ENCODE data around the gene SPIN1. TPM values are rescaled to one million over a fixed set of nuclear protein-coding genes. Genes with fewer than 3 reads are reported as not detected.

The SPIN1 gene
- polyA plus RNA-seq, 2 donors = 13.9 to 17.7 TPM

DNA sequence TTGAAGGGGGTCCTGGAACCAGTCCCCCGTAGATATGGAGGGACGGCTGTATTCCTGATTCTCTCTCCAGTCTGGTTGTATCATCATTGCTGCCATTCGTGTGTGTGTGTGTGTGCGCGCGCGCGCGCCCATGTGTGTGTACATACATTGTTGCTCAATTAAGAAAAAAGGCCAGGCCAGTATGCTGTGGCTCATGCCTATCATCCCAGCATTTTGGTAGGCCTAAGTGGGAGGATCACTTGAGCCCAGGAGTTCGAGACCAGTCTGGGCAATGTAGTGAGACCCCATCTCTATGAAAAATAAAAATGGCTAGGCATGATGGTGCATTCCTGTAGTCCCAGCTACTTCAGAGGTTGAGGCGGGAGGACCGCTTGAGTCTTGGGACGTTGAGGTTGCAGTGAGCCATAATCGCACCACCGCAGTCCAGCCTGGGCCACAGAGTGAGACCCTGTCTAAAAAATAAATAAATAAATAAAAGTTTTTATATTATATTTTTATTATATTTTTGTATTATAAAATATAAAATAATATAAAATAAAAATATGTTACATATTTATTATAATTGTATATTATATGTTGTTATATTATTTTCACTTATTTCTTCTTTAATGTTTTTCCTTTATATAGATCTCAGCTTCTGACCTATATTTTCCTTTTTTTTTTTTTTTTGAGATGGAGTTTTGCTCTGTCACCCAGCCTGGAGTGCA, 53.2 kb downstream of the SPIN1 start:
- WGBS, 2 donors = 96% methylated on average over 15 of the region's 15 CpGs
- Histone ChIP-seq H3K9me3 (ENCODE audit: control insufficient read depth in 2 of 2, insufficient read depth in 1 of 2, low read depth in 1 of 2, low read length in 1 of 2) (no peaks in the 10 kb centered on the region), H3K27me3 (ENCODE audit: control insufficient read depth in 1 of 2, insufficient read depth in 2 of 2, low read length in 2 of 2) (no peaks in the 10 kb centered on the region), H3K4me1 (ENCODE audit: control insufficient read depth in 2 of 2, insufficient read depth in 2 of 2, low read length in 1 of 2) (no peaks in the 10 kb centered on the region), H3K4me3 (ENCODE audit: low read depth in 1 of 2, low read length in 2 of 2) (no peak overlapping the region), H3K27ac (ENCODE audit: low read depth in 2 of 2, low read length in 1 of 2) (no peak overlapping the region), H3K36me3 (ENCODE audit: control insufficient read depth in 2 of 2, insufficient read depth in 2 of 2, low read length in 1 of 2) (peaks cover 0 to 3% of the 10 kb centered on the region in 2 donors)

DNA sequence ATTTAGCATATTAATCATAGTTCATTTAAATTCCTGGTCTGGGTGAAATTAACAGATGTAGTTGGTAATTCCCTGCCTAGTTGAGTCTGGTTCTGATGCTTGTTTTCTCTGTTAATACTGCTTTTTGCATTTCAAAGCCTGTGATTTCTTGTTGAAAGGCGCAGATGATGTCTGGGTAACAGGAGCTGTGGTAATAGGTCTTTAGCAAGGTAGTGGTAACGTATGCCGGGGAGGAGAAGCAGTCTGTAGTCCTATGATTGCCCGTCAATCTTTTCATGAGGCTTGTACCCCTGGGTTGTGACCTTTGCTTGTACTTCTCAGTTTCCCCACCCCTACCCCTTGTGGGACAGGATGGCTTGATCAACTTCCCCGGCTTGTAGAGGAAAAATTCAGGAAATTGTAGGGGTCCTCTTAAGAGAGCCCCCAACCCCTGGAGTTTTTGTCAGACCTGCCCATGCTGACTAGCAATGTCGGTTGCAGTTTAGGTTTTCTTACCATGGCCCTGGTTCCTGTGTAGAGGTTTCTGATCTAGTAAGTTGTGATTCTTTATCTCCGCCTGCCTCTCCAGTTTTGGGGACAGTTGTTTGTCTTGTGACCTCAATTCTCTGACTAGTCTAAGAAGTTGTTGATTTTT, 55.4 kb downstream of the SPIN1 start:
- Histone ChIP-seq H3K27ac (ENCODE audit: low read depth in 2 of 2, low read length in 1 of 2) (no peak overlapping the region), H3K27me3 (ENCODE audit: control insufficient read depth in 1 of 2, insufficient read depth in 2 of 2, low read length in 2 of 2) (no peaks in the 10 kb centered on the region)

DNA sequence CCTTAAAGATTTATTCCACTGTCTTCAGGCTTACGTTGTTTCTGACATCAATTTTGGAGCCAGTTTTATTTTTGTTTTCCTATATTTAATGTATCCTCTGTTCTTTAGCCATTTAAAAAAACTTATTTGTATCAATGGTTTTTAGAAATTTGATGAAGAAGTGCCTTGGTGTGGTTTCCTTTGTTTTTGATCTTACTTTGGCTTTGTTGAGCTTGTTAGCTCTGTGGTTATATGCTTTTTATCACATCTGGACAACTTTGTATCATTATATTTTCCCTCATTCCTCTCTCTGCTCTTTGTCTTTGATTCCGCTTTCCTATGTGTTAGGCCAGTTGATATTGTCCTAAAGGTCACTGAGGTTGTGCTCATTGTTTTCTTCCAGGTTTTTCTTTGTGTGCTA, 58.5 kb downstream of the SPIN1 start:
- Histone ChIP-seq H3K9me3 (ENCODE audit: control insufficient read depth in 2 of 2, insufficient read depth in 1 of 2, low read depth in 1 of 2, low read length in 1 of 2) (no peaks in the 10 kb centered on the region), H3K4me3 (ENCODE audit: low read depth in 1 of 2, low read length in 2 of 2) (no peak overlapping the region), H3K36me3 (ENCODE audit: control insufficient read depth in 2 of 2, insufficient read depth in 2 of 2, low read length in 1 of 2) (peaks cover 3 to 4% of the 10 kb centered on the region in 2 donors), H3K27me3 (ENCODE audit: control insufficient read depth in 1 of 2, insufficient read depth in 2 of 2, low read length in 2 of 2) (no peaks in the 10 kb centered on the region), H3K27ac (ENCODE audit: low read depth in 2 of 2, low read length in 1 of 2) (no peak overlapping the region), H3K4me1 (ENCODE audit: control insufficient read depth in 2 of 2, insufficient read depth in 2 of 2, low read length in 1 of 2) (no peaks in the 10 kb centered on the region)
- WGBS, 2 donors = 93 to 96% methylated on average over 2 of the region's 2 CpGs

More for the DNA sequence above, 55.4 kb downstream of the SPIN1 start:
- H3K9me3 ChIP-seq (ENCODE audit: control insufficient read depth in 2 of 2, insufficient read depth in 1 of 2, low read depth in 1 of 2, low read length in 1 of 2) = no peaks in the 10 kb centered on the region
- no peaks in the 10 kb centered on the region for H3K4me1 ChIP-seq (ENCODE audit: control insufficient read depth in 2 of 2, insufficient read depth in 2 of 2, low read length in 1 of 2)
- H3K4me3 ChIP-seq (ENCODE audit: low read depth in 1 of 2, low read length in 2 of 2) = no peak overlapping the region
- H3K36me3 ChIP-seq (ENCODE audit: control insufficient read depth in 2 of 2, insufficient read depth in 2 of 2, low read length in 1 of 2) = peaks cover 0 to 3% of the 10 kb centered on the region in 2 donors
- 90 to 92% methylated on average over 7 of the region's 7 CpGs for WGBS, 2 donors

DNA sequence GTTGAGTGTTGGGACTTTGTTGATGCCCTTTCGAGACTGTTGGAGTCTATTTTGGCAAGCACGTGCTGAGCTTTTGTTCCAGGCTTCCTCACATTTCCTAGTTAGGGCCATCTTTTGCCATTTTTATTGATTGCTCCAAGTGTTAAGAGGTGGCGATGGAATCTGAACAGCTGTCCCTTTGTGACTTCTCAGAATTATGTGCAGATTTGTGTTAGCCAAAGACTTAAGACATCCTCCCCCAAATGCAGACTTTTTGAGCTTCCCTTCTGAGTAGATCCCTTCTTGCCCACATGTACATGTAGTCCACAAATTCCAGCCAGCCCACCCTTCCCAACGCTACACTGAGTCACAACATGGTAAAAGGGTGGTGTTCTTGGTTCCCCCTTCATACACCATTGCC, 59.2 kb downstream of the SPIN1 start:
- Histone ChIP-seq H3K27ac (ENCODE audit: low read depth in 2 of 2, low read length in 1 of 2) (no peak overlapping the region), H3K27me3 (ENCODE audit: control insufficient read depth in 1 of 2, insufficient read depth in 2 of 2, low read length in 2 of 2) (no peaks in the 10 kb centered on the region), H3K4me1 (ENCODE audit: control insufficient read depth in 2 of 2, insufficient read depth in 2 of 2, low read length in 1 of 2) (no peaks in the 10 kb centered on the region), H3K36me3 (ENCODE audit: control insufficient read depth in 2 of 2, insufficient read depth in 2 of 2, low read length in 1 of 2) (peaks cover 3 to 4% of the 10 kb centered on the region in 2 donors), H3K4me3 (ENCODE audit: low read depth in 1 of 2, low read length in 2 of 2) (no peak overlapping the region), H3K9me3 (ENCODE audit: control insufficient read depth in 2 of 2, insufficient read depth in 1 of 2, low read depth in 1 of 2, low read length in 1 of 2) (no peaks in the 10 kb centered on the region)
- WGBS, 2 donors = 89 to 90% methylated on average over 4 of the region's 4 CpGs

DNA sequence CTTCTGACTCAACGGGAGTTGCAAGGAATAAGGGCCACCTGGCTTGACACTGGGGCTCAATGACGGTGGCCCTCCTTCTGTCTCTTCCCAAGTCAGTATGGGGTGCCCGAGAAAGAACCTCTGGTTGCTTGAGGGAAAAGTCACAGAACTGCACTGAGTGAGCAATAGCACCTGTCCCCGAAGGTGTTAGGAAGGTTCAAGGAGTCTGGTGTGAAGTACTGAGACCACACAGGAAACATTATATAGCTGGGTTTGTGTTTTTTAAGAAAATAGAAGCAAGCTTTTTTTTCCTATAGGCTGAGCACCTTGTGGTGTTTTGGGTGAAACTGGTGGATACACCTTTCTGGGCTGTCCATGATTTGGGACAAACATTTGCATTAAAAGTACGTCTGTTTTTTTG, 62.9 kb downstream of the SPIN1 start:
- Histone ChIP-seq H3K27ac (ENCODE audit: low read depth in 2 of 2, low read length in 1 of 2) (no peak overlapping the region), H3K4me3 (ENCODE audit: low read depth in 1 of 2, low read length in 2 of 2) (no peak overlapping the region), H3K27me3 (ENCODE audit: control insufficient read depth in 1 of 2, insufficient read depth in 2 of 2, low read length in 2 of 2) (no peaks in the 10 kb centered on the region), H3K9me3 (ENCODE audit: control insufficient read depth in 2 of 2, insufficient read depth in 1 of 2, low read depth in 1 of 2, low read length in 1 of 2) (no peaks in the 10 kb centered on the region), H3K4me1 (ENCODE audit: control insufficient read depth in 2 of 2, insufficient read depth in 2 of 2, low read length in 1 of 2) (no peaks in the 10 kb centered on the region), H3K36me3 (ENCODE audit: control insufficient read depth in 2 of 2, insufficient read depth in 2 of 2, low read length in 1 of 2) (peaks cover 0 to 4% of the 10 kb centered on the region in 2 donors)
- WGBS, 2 donors = 93 to 94% methylated on average over 5 of the region's 5 CpGs

DNA sequence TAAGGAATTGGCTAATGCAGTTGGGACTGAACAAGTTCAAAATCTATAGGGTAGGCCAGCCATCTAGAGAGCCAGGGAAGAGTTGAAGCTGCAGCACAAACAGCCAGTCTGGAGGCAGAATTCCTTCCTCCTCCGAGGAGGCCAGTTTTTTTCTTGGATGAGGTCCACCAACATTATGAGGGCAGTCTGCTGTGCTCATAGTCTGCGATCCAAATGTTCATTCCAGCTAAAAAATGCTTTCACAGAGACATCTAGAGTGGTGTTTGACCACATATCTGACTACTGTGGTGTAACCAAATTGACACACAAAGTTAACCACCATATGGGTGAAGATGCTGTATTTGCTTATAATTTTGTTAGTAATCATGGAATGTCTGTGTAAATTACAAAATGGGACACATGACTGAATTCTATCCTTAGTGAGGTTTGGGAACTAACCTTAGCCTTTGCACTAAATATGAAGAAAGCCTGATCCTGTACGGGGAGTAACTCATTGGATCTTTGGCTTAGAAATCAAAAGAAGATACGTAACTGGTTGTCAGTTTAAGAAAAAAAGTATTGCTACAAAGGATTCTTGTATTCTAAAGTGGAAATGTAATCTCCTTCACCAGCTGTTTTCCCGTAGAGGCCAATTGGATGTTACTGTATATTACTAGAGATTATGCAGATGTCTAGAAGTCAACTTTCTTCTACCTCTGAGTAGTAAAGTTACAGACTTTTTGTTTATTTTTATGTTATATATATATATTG, 70.6 kb downstream of the SPIN1 start:
- no peak overlapping the region for H3K4me3 ChIP-seq (ENCODE audit: low read depth in 1 of 2, low read length in 2 of 2)
- no peak overlapping the region for H3K27ac ChIP-seq (ENCODE audit: low read depth in 2 of 2, low read length in 1 of 2)
- 77 to 78% methylated on average over 5 of the region's 5 CpGs for WGBS, 2 donors
- H3K36me3 ChIP-seq (ENCODE audit: control insufficient read depth in 2 of 2, insufficient read depth in 2 of 2, low read length in 1 of 2) = no peaks in the 10 kb centered on the region
- peaks cover 0 to 3% of the 10 kb centered on the region in 2 donors for H3K4me1 ChIP-seq (ENCODE audit: control insufficient read depth in 2 of 2, insufficient read depth in 2 of 2, low read length in 1 of 2)
- H3K27me3 ChIP-seq (ENCODE audit: control insufficient read depth in 1 of 2, insufficient read depth in 2 of 2, low read length in 2 of 2) = no peaks in the 10 kb centered on the region
- no peaks in the 10 kb centered on the region for H3K9me3 ChIP-seq (ENCODE audit: control insufficient read depth in 2 of 2, insufficient read depth in 1 of 2, low read depth in 1 of 2, low read length in 1 of 2)

DNA sequence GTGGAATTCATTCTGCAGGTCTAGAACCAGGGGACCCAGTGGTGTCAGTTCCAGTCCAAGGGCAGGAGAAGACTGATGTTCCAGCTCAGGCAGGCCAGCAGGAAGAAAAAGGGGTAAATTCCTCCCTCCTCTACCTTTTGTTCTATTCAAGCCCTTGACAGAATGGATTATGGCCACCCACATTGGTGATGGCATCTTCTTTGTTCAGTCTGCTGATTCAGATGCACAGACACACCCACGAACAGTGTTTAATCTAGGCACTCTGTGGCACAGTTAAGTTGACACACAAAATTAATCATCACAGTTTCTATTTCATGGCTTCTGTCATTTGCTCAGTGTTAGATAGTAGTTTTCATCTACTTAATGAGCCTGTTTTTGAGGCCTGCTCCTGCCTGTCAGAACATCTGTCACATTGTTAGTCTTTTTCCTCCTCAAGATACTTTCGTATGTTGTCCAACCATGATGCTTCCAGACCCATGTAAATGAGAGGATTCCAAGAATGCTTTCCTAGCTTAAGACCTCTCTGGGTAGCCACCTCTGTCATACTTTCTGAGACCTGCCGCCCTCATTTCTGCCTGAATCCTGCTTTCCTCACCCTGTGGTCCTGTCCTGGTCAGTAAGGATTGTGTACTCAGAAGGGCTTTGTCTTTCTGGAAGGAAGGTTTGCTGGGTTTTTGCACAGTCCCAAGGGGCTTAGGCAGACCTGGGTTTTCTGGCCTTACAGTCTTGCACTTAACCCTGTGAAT, 72.5 kb downstream of the SPIN1 start:
- Histone ChIP-seq H3K4me3 (ENCODE audit: low read depth in 1 of 2, low read length in 2 of 2) (no peak overlapping the region), H3K9me3 (ENCODE audit: control insufficient read depth in 2 of 2, insufficient read depth in 1 of 2, low read depth in 1 of 2, low read length in 1 of 2) (no peaks in the 10 kb centered on the region), H3K27me3 (ENCODE audit: control insufficient read depth in 1 of 2, insufficient read depth in 2 of 2, low read length in 2 of 2) (no peaks in the 10 kb centered on the region), H3K4me1 (ENCODE audit: control insufficient read depth in 2 of 2, insufficient read depth in 2 of 2, low read length in 1 of 2) (peaks cover 0 to 3% of the 10 kb centered on the region in 2 donors), H3K27ac (ENCODE audit: low read depth in 2 of 2, low read length in 1 of 2) (peak overlapping the region; percentile 55 to 88), H3K36me3 (ENCODE audit: control insufficient read depth in 2 of 2, insufficient read depth in 2 of 2, low read length in 1 of 2) (no peaks in the 10 kb centered on the region)
- WGBS, 2 donors = 60 to 61% methylated on average over 3 of the region's 3 CpGs

DNA sequence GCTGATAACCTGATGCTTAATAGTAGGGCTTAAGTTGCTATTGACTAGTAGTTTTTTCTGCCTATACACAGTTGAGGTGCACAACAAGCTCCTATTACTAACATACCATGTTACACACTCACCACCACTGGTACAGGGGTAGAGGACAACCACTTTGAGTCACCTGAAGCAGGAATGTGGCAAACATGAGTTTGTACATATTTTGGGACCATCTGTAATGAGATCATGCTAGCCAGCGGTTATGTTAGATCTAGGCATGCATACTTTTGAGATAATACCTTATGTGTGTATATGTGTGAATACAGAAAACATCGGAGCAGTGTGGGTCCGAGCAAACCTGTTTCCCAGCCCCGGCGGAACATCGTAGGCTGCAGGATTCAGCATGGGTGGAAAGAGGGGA, 73.9 kb downstream of the SPIN1 start:
- Histone ChIP-seq H3K27ac (ENCODE audit: low read depth in 2 of 2, low read length in 1 of 2) (no peak overlapping the region), H3K27me3 (ENCODE audit: control insufficient read depth in 1 of 2, insufficient read depth in 2 of 2, low read length in 2 of 2) (no peaks in the 10 kb centered on the region), H3K36me3 (ENCODE audit: control insufficient read depth in 2 of 2, insufficient read depth in 2 of 2, low read length in 1 of 2) (no peaks in the 10 kb centered on the region), H3K4me3 (ENCODE audit: low read depth in 1 of 2, low read length in 2 of 2) (no peak overlapping the region), H3K4me1 (ENCODE audit: control insufficient read depth in 2 of 2, insufficient read depth in 2 of 2, low read length in 1 of 2) (peaks cover 0 to 3% of the 10 kb centered on the region in 2 donors), H3K9me3 (ENCODE audit: control insufficient read depth in 2 of 2, insufficient read depth in 1 of 2, low read depth in 1 of 2, low read length in 1 of 2) (no peaks in the 10 kb centered on the region)
- 96 to 97% methylated on average over 6 of the region's 6 CpGs for WGBS, 2 donors

DNA sequence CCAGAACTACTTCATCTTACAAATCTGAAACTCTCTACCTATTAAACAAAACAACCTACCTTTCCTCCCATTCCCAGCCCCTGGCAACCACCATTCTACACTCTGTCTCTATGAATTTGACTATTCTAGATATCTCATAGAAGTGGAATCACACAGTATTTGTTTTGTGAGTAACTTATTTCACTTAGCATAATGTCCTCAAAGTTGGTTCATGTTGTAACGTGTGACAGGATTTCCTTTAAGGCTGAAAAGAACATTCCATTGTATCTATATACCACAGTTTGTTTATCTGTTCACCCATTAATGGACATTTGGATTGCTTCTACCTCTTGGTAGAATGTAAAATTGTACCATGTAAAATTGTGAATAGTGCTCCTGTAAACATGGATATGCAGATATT, 76.6 kb downstream of the SPIN1 start:
- H3K27ac ChIP-seq (ENCODE audit: low read depth in 2 of 2, low read length in 1 of 2) = no peak overlapping the region
- H3K4me3 ChIP-seq (ENCODE audit: low read depth in 1 of 2, low read length in 2 of 2) = no peak overlapping the region
- no peaks in the 10 kb centered on the region for H3K9me3 ChIP-seq (ENCODE audit: control insufficient read depth in 2 of 2, insufficient read depth in 1 of 2, low read depth in 1 of 2, low read length in 1 of 2)
- peaks cover 0 to 3% of the 10 kb centered on the region in 2 donors for H3K4me1 ChIP-seq (ENCODE audit: control insufficient read depth in 2 of 2, insufficient read depth in 2 of 2, low read length in 1 of 2)
- WGBS, 2 donors = 39 to 67% methylated on average over 1 of the region's 1 CpG
- peaks cover 0 to 8% of the 10 kb centered on the region in 2 donors for H3K36me3 ChIP-seq (ENCODE audit: control insufficient read depth in 2 of 2, insufficient read depth in 2 of 2, low read length in 1 of 2)
- H3K27me3 ChIP-seq (ENCODE audit: control insufficient read depth in 1 of 2, insufficient read depth in 2 of 2, low read length in 2 of 2) = no peaks in the 10 kb centered on the region
